ENCODE data around the gene DUSP14.

The DUSP14 gene

GRCh38 chr17:37490638-37491614, 1.2 kb downstream of the DUSP14 start:
- in situ Hi-C loops (cut with MboI; ENCODE audit: low pct_unique_long_range_greater_than_20kb, low sequenced_read_pairs, unreplicated experiment) = no loop called here
- TF ChIP-seq CTCF (IDR thresholded peaks at IDR 0.05; ENCODE audit: extremely low read depth, insufficient read depth, missing control alignments) = no peak
- DNase-seq (ENCODE audit: low spot score) = peak; percentile 39

- no peak for TF ChIP-seq CTCF (IDR thresholded peaks at IDR 0.05; ENCODE audit: extremely low read depth, insufficient read depth, missing control alignments)
- DNase-seq (ENCODE audit: low spot score) = no peak
- in situ Hi-C loops (cut with MboI; ENCODE audit: low pct_unique_long_range_greater_than_20kb, low sequenced_read_pairs, unreplicated experiment) = no loop called here
Observed at GRCh38 chr17:37492167-37492566, 2.5 kb downstream of the DUSP14 start.

- no peak for DNase-seq (ENCODE audit: low spot score)
- in situ Hi-C loops (cut with MboI; ENCODE audit: low pct_unique_long_range_greater_than_20kb, low sequenced_read_pairs, unreplicated experiment) = no loop called here
- TF ChIP-seq CTCF (IDR thresholded peaks at IDR 0.05; ENCODE audit: extremely low read depth, insufficient read depth, missing control alignments) = no peak
Observed at GRCh38 chr17:37493249-37494027, 3.7 kb downstream of the DUSP14 start.

- TF ChIP-seq CTCF (IDR thresholded peaks at IDR 0.05; ENCODE audit: extremely low read depth, insufficient read depth, missing control alignments) = no peak
- DNase-seq (ENCODE audit: low spot score) = no peak
- in situ Hi-C loops (cut with MboI; ENCODE audit: low pct_unique_long_range_greater_than_20kb, low sequenced_read_pairs, unreplicated experiment) = no loop called here
Observed at GRCh38 chr17:37494401-37494831, 4.7 kb downstream of the DUSP14 start.

- no peak for DNase-seq (ENCODE audit: low spot score)
- in situ Hi-C loops (cut with MboI; ENCODE audit: low pct_unique_long_range_greater_than_20kb, low sequenced_read_pairs, unreplicated experiment) = no loop called here
- TF ChIP-seq CTCF (IDR thresholded peaks at IDR 0.05; ENCODE audit: extremely low read depth, insufficient read depth, missing control alignments) = no peak
Observed at GRCh38 chr17:37494971-37495370, 5.3 kb downstream of the DUSP14 start.

GRCh38 chr17:37500378-37500777, 10.7 kb downstream of the DUSP14 start:
- no peak for TF ChIP-seq CTCF (IDR thresholded peaks at IDR 0.05; ENCODE audit: extremely low read depth, insufficient read depth, missing control alignments)
- DNase-seq (ENCODE audit: low spot score) = no peak
- in situ Hi-C loops (cut with MboI; ENCODE audit: low pct_unique_long_range_greater_than_20kb, low sequenced_read_pairs, unreplicated experiment) = no loop called here
